Keratinocyte (primary cell): Measurements from ENCODE around the gene GNL3. TPM values are rescaled to one million over a fixed set of nuclear protein-coding genes. Genes with fewer than 3 reads are reported as not detected.

Source experiments
- DNase-seq: peaks from one replicate; pipeline ENCODE4 v3.0.0-alpha.2; 2011; ENCODE audit warnings: low read depth, missing footprints, low spot score
- FAIRE-seq: peaks from 2 replicates; lab custom pipeline; 2011; peaks lifted over from hg19 to GRCh38; lab: Jason Lieb, UNC
- H2AFZ ChIP-seq: 2 replicates; pipeline ENCODE4 v1.6.0; 2012; ENCODE audit warnings: low read length, control low read depth, inconsistent platforms; ENCODE audit not compliant: control insufficient read depth
- H3K27ac ChIP-seq: 2 replicates; pipeline ENCODE4 v1.5.1; 2011; ENCODE audit warnings: low read length; ENCODE audit not compliant: control insufficient read depth, insufficient read depth
- H3K27me3 ChIP-seq: 3 replicates; pipeline ENCODE4 v1.6.0; 2011; ENCODE audit warnings: low read length; ENCODE audit not compliant: control insufficient read depth, insufficient read depth; ENCODE audit errors: extremely low read depth
- H3K36me3 ChIP-seq, 2 experiments: 2 replicates in 1 of 2; 3 replicates in 1 of 2; pipeline ENCODE4 v1.5.1; 2011; ENCODE audit warnings: low read length in 2 of 2, mild to moderate bottlenecking in 1 of 2; ENCODE audit not compliant: control insufficient read depth in 2 of 2, insufficient read depth in 2 of 2; ENCODE audit errors: extremely low read depth in 1 of 2
- H3K4me1 ChIP-seq: 3 replicates; pipeline ENCODE4 v1.5.1; 2011; ENCODE audit warnings: low read length; ENCODE audit not compliant: control insufficient read depth, insufficient read depth; ENCODE audit errors: extremely low read depth
- H3K4me2 ChIP-seq: 3 replicates; pipeline ENCODE4 v1.6.0; 2011; ENCODE audit warnings: low read depth, low read length; ENCODE audit not compliant: control insufficient read depth, insufficient read depth; ENCODE audit errors: extremely low read depth
- H3K4me3 ChIP-seq, 3 experiments: fragments of 200-600 bp in 1 of 3; sonication (generic) in 1 of 3; 2 replicates in 2 of 3; 3 replicates in 1 of 3; pipeline ENCODE4 v1.5.1; 2011 to 2016; ENCODE audit warnings: low read length in 3 of 3, mild to moderate bottlenecking in 3 of 3, control low read depth in 2 of 3, inconsistent platforms in 1 of 3, low read depth in 1 of 3, mixed read lengths in 1 of 3, mixed run types in 1 of 3, moderate library complexity in 1 of 3; ENCODE audit not compliant: control insufficient read depth in 2 of 3, insufficient read depth in 2 of 3; ENCODE audit errors: extremely low read depth in 1 of 3
- H3K79me2 ChIP-seq: 2 replicates; pipeline ENCODE4 v1.6.0; 2012; ENCODE audit warnings: low read length; ENCODE audit not compliant: control insufficient read depth, insufficient read depth
- H3K9ac ChIP-seq: 3 replicates; pipeline ENCODE4 v1.6.0; 2011; ENCODE audit warnings: low read length; ENCODE audit not compliant: control insufficient read depth, insufficient read depth; ENCODE audit errors: extremely low read depth
- H3K9me1 ChIP-seq: 3 replicates; pipeline ENCODE4 v1.6.0; 2011; ENCODE audit warnings: low read length; ENCODE audit not compliant: control insufficient read depth, insufficient read depth; ENCODE audit errors: extremely low read depth
- H3K9me3 ChIP-seq: 2 replicates; pipeline ENCODE4 v1.5.1; 2012; ENCODE audit warnings: low read depth, low read length; ENCODE audit not compliant: control insufficient read depth
- H4K20me1 ChIP-seq: 3 replicates; pipeline ENCODE4 v1.6.0; 2011; ENCODE audit warnings: low read length; ENCODE audit not compliant: control insufficient read depth, insufficient read depth; ENCODE audit errors: extremely low read depth
- EZH2 ChIP-seq: IDR thresholded peaks from one replicate; pipeline ENCODE4 v1.6.1; 2012; ENCODE audit warnings: inconsistent platforms, mild to moderate bottlenecking, low read length, moderate library complexity
- dilution Hi-C: fragments of 300-500 bp; cut with MboI; formaldehyde crosslinking; loops from one replicate; pipeline ENCODE4 v1.7.0; 2020; ENCODE audit warnings: low sequenced_read_pairs; ENCODE audit not compliant: extremely low pct_ligation_motif_present
- polyA plus RNA-seq, 5 experiments: library from polyadenylated mRNA; depleted of rRNA in 3 of 5; stranded (reverse) in 3 of 5; stranded (forward) in 1 of 5; unstranded in 1 of 5; fragments of >200 nt; gene quantifications; 1 replicate in 1 of 5; 2 replicates in 3 of 5; 3 replicates in 1 of 5; pipeline versions ENCODE4 v1.2.1 to v1.2.3, GENCODE V29; 2011 to 2012; ENCODE audit warnings: missing spikeins in 2 of 5, low read depth in 1 of 5, low replicate concordance in 1 of 5
- TF ChIP-seq, protein P1 (sequence below), 3 experiments: IDR thresholded peaks in 1 of 3; conservative IDR thresholded peaks in 1 of 3; optimal IDR thresholded peaks in 1 of 3; 2 replicates in 2 of 3; 3 replicates in 1 of 3; pipeline versions ENCODE3 to v1.5.1; 2011; ENCODE audit warnings: low read length in 3 of 3, mild to moderate bottlenecking in 3 of 3, moderate library complexity in 2 of 3, control low read depth in 1 of 3, inconsistent platforms in 1 of 3; ENCODE audit not compliant: insufficient read depth in 2 of 3; ENCODE audit errors: extremely low read depth in 1 of 3

The GNL3 gene
- polyA plus RNA-seq, 1 donor (not counting 4 experiments of a cell fraction or from before 2014, with no cell fraction given), result 128 TPM

GRCh38 chr3:52742418-52743041, 56.7 kb downstream of the GNL3 start:
- TF ChIP-seq, protein P1, sequence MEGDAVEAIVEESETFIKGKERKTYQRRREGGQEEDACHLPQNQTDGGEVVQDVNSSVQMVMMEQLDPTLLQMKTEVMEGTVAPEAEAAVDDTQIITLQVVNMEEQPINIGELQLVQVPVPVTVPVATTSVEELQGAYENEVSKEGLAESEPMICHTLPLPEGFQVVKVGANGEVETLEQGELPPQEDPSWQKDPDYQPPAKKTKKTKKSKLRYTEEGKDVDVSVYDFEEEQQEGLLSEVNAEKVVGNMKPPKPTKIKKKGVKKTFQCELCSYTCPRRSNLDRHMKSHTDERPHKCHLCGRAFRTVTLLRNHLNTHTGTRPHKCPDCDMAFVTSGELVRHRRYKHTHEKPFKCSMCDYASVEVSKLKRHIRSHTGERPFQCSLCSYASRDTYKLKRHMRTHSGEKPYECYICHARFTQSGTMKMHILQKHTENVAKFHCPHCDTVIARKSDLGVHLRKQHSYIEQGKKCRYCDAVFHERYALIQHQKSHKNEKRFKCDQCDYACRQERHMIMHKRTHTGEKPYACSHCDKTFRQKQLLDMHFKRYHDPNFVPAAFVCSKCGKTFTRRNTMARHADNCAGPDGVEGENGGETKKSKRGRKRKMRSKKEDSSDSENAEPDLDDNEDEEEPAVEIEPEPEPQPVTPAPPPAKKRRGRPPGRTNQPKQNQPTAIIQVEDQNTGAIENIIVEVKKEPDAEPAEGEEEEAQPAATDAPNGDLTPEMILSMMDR (optimal IDR thresholded peaks at IDR 0.05 in 1 of 3, IDR thresholded peaks at IDR 0.05 in 1 of 3, conservative IDR thresholded peaks at IDR 0.05 in 1 of 3; ENCODE audit: extremely low read depth in 1 of 3, insufficient read depth in 2 of 3, low read length in 3 of 3), result peak in 2 of 3 experiments; percentile 42 to 52
- TF ChIP-seq EZH2, result no peak
- no peak for DNase-seq
- dilution Hi-C loops, result no loop called here
- Histone ChIP-seq H3K27me3 (no peaks in the 10 kb centered on the region), H3K36me3 (peaks cover 8 to 26% of the 10 kb centered on the region in 2 experiments), H3K79me2 (no peaks in the 10 kb centered on the region), H3K4me3 (no peak overlapping the region), H3K9me1 (no peaks in the 10 kb centered on the region), H3K9me3 (no peaks in the 10 kb centered on the region), H4K20me1 (no peaks in the 10 kb centered on the region), H3K4me2 (no peak overlapping the region), H3K9ac (no peak overlapping the region), H3K4me1 (no peaks in the 10 kb centered on the region), H3K27ac (no peak overlapping the region), H2AFZ (no peak overlapping the region)
- FAIRE-seq, result no peak

DNA sequence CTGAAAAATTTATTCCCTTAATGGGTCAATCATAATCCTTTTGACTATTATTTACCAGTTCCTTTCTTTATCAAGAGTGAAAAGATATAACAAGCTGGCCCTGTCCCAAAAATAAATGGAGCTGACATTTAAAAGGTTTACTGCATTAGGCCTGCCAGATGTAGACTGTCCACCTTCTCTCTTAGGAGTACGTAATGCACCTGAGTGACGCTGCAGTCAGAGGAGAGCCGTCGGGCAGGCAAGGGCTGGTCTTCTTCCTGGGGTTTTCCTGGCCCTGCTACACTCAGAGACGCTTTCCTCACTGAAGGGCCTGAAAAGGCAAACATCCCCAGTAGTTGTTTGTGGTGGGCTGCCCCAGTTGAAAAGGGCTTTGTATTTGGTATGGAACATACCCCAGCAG, 57.3 kb downstream of the GNL3 start:
- H3K4me3 ChIP-seq, result no peak overlapping the region
- no peak overlapping the region for H3K9ac ChIP-seq
- H3K79me2 ChIP-seq, result no peaks in the 10 kb centered on the region
- H3K9me3 ChIP-seq, result no peaks in the 10 kb centered on the region
- no peak for FAIRE-seq
- H3K27me3 ChIP-seq, result no peaks in the 10 kb centered on the region
- H3K4me1 ChIP-seq, result no peaks in the 10 kb centered on the region
- dilution Hi-C loops, result no loop called here
- H3K27ac ChIP-seq, result no peak overlapping the region
- no peaks in the 10 kb centered on the region for H4K20me1 ChIP-seq
- H3K36me3 ChIP-seq, result peaks cover 8 to 26% of the 10 kb centered on the region in 2 experiments
- no peaks in the 10 kb centered on the region for H3K9me1 ChIP-seq
- DNase-seq, result no peak
- H2AFZ ChIP-seq, result no peak overlapping the region
- no peak for TF ChIP-seq EZH2
- TF ChIP-seq, protein P1 (optimal IDR thresholded peaks at IDR 0.05 in 1 of 3, IDR thresholded peaks at IDR 0.05 in 1 of 3, conservative IDR thresholded peaks at IDR 0.05 in 1 of 3; ENCODE audit: extremely low read depth in 1 of 3, insufficient read depth in 2 of 3, low read length in 3 of 3), result no peak
- no peak overlapping the region for H3K4me2 ChIP-seq
